Cardiac muscle cell (in vitro differentiated cells and primary cell): Measurements from ENCODE around the gene SH3PXD2A. TPM values are rescaled to one million over a fixed set of nuclear protein-coding genes. Genes with fewer than 3 reads are reported as not detected.
A peak's percentile ranks its signal among the peaks of the same experiment; 100 is the strongest.

Experiments used
- DNase-seq, 2 donors: peaks; one replicate each; pipeline versions ENCODE4 v3.0.0 to v3.0.0-alpha.2; 2010 to 2017; ENCODE audit warnings: low read depth in 1 of 2, low spot score in 1 of 2
- H3K27ac ChIP-seq: fragments of 200-600 bp; sonication (generic); 2 replicates; pipeline ENCODE4 v1.5.1; 2016
- H3K27me3 ChIP-seq: fragments of 200-600 bp; sonication (generic); 2 replicates; pipeline ENCODE4 v1.6.0; 2016; ENCODE audit warnings: control low read depth
- H3K36me3 ChIP-seq: fragments of 200-600 bp; sonication (generic); 2 replicates; pipeline ENCODE4 v1.5.1; 2016; ENCODE audit warnings: control low read depth
- H3K4me1 ChIP-seq: fragments of 200-600 bp; sonication (generic); 2 replicates; pipeline ENCODE4 v1.8.1; 2017; ENCODE audit warnings: low read depth, mild to moderate bottlenecking, mixed run types
- H3K4me3 ChIP-seq: fragments of 200-600 bp; sonication (generic); 2 replicates; pipeline ENCODE4 v1.5.1; 2016; ENCODE audit warnings: mild to moderate bottlenecking
- H3K9me3 ChIP-seq: fragments of 200-600 bp; sonication (generic); 2 replicates; pipeline ENCODE4 v1.5.1; 2017; ENCODE audit warnings: low read depth, mild to moderate bottlenecking, control low read depth
- CTCF ChIP-seq: IDR thresholded peaks from 2 replicates; pipeline ENCODE4 v1.5.1; 2012; ENCODE audit warnings: low read depth, mild to moderate bottlenecking, low read length
- polyA plus RNA-seq: library from polyadenylated mRNA; unstranded; fragments of >200 nt; fragmentation: Nextera tagmentation; extraction: Ambion mirVana; gene quantifications from 2 replicates; pipeline ENCODE4 v1.2.1, GENCODE V29; 2016
- total RNA-seq: library from RNA; depleted of rRNA; stranded (reverse); fragments of >200 nt; gene quantifications from 2 replicates; pipeline ENCODE4 v1.2.3, GENCODE V29; 2016

SH3PXD2A gene
- total and polyA plus RNA-seq, 2 experiments from 2014 or later: 32.2 to 75.9 TPM

GRCh38 chr10:103751667-103752290 is 103.6 kb downstream of the SH3PXD2A start:
- no peaks in the 10 kb centered on the region for H3K27me3 ChIP-seq
- H3K27ac ChIP-seq: peak overlapping the region; percentile 87
- H3K9me3 ChIP-seq: no peaks in the 10 kb centered on the region
- H3K36me3 ChIP-seq: no peaks in the 10 kb centered on the region
- peak in 1 of 2 donors; percentile 33 for DNase-seq
- no peak for TF ChIP-seq CTCF
- no peak overlapping the region for H3K4me3 ChIP-seq
- H3K4me1 ChIP-seq: peaks cover 14% of the 10 kb centered on the region

GRCh38 chr10:103750836-103751235 is 104.5 kb downstream of the SH3PXD2A start:
- no peak for DNase-seq
- Histone ChIP-seq H3K9me3 (no peaks in the 10 kb centered on the region), H3K27ac (no peak overlapping the region), H3K4me3 (no peak overlapping the region), H3K4me1 (peaks cover 14% of the 10 kb centered on the region), H3K27me3 (no peaks in the 10 kb centered on the region), H3K36me3 (no peaks in the 10 kb centered on the region)
- no peak for TF ChIP-seq CTCF

- no peaks in the 10 kb centered on the region for H3K9me3 ChIP-seq
- no peak overlapping the region for H3K27ac ChIP-seq
- H3K27me3 ChIP-seq: no peaks in the 10 kb centered on the region
- no peak for DNase-seq
- H3K36me3 ChIP-seq: no peaks in the 10 kb centered on the region
- no peak overlapping the region for H3K4me3 ChIP-seq
- H3K4me1 ChIP-seq: peaks cover 14% of the 10 kb centered on the region
- no peak for TF ChIP-seq CTCF
These were observed 105.6 kb downstream of the SH3PXD2A start for GRCh38 chr10:103749779-103750178.

GRCh38 chr10:103748020-103748419 is 107.4 kb downstream of the SH3PXD2A start:
- Histone ChIP-seq H3K27ac (no peak overlapping the region), H3K9me3 (no peaks in the 10 kb centered on the region), H3K36me3 (no peaks in the 10 kb centered on the region), H3K4me1 (peaks cover 21% of the 10 kb centered on the region), H3K4me3 (no peak overlapping the region), H3K27me3 (no peaks in the 10 kb centered on the region)
- TF ChIP-seq CTCF: no peak
- no peak for DNase-seq

- Histone ChIP-seq H3K27ac (no peak overlapping the region), H3K4me1 (peaks cover 23% of the 10 kb centered on the region), H3K4me3 (no peak overlapping the region), H3K9me3 (no peaks in the 10 kb centered on the region), H3K27me3 (no peaks in the 10 kb centered on the region), H3K36me3 (no peaks in the 10 kb centered on the region)
- TF ChIP-seq CTCF: no peak
- DNase-seq: no peak
These were observed 108.0 kb downstream of the SH3PXD2A start for GRCh38 chr10:103747193-103747865.
